Activated T-helper 9 cell treated with anti-CD3 and anti-CD28 coated beads, Interleukin-2, amount 50 U/mL, for 16 hours (primary cell): ENCODE results near the gene MRPS12.
A peak's percentile ranks its signal among the peaks of the same experiment; 100 is the strongest.
"Not testable (repeated sequence)": the region's sequence is repeated elsewhere in the genome, so short reads cannot be mapped to it uniquely, and the experiment has no call there.

ENCODE experiments used
- DNase-seq: peaks from one replicate; pipeline ENCODE4 v3.0.0-alpha.2; 2020; ENCODE audit warnings: low read depth

Gene MRPS12

DNA sequence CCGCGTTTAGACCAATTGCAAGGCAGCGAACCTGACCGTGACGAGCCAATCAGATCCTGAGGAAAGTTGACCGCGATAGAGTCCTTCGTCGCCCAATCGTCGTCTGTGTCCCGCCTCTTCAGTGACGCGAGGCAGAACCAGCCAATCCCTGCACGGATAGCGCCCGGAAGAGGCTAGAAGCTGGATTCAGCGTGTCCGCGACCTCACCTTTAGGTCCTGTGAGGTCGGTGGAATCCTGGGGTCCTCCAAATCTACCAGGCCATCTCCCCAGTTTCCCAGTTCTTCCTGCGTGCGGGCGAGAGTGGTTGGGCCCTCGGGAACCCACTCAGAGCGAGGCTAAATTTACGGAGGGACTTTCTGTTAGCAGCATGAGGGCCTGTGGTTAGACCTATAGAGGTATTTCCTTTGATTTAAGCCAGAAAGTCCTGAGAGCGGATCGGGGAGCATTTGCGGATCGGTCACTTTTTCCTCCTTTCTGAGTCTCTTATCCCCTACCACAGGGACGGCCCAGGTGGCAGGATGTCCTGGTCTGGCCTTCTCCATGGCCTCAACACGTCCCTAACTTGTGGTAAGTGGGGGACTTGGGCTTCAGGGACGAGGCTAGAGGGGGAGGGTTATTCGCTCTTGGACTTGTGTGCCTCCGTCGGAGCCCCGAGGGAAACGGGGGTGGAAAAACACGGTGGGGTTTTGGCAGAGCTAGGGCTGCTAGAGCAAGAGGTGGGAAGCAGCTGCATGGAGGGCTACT lies at the start of gene MRPS12:
MRPS12 (plus strand) TSS at position 169 of the 745 bp plus-strand sequence; CDS start at position 520, 351 bp downstream.
- peak; percentile 95 for DNase-seq

DNA sequence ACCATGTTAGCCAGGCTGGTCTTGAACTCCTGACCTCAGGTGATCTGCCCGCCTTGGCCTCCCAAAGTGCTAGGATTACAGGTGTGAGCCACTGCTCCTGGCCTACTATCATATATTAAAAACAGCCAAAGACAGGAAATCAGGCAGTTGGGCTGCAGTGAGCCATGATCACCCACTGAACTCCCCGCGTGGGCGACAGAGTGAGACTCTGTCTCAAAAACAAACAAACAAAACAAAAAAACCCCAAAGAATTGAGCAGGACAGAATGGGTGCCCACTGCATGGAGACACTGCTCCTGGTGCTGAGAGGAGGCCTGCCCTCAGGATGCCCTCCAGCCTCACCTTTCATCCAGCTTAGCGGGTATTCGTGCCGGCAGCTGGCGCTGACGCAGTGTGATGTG lies 47.5 kb upstream of the MRPS12 start:
- DNase-seq: no peak

DNA sequence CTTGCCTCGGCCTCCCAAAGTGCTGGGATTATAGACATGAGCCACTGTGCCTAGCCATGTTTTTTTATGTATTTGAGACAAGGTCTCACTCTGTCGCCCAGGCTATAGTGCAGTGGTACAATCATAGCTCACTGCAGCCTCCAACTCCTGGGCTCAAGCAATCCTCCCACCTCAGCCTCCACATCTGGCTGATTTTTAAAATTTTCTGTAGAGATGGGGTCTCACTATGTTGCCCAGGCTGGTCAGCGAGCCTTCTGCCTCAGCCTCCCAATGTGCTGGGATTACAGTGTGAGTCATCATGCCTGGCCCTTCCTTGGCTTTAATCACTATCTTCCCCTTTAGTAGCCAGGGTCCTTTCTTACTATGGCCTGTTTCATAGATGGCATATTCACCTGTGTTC lies 46.1 kb upstream of the MRPS12 start:
- DNase-seq: not testable (repeated sequence)

DNA sequence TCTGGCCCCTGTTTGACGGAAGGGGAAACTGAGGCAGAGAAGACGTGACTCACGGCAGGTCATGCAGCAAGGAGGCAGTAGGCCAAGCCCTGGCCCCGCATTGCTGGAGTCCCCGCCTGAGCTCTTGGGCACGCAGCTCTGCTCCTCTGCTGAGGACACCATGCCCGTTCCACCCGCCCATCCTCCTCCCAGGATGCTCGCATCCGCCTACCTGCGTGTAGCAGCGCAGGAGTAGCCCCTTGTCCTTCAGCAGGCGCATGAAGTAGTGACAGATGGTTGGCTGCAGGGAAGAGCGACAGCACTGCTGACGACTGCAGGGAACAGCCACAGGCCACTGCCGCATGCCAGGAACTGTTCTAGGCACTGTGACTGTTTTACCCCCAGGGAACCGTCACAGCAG lies 41.9 kb upstream of the MRPS12 start:
- no peak for DNase-seq

DNA sequence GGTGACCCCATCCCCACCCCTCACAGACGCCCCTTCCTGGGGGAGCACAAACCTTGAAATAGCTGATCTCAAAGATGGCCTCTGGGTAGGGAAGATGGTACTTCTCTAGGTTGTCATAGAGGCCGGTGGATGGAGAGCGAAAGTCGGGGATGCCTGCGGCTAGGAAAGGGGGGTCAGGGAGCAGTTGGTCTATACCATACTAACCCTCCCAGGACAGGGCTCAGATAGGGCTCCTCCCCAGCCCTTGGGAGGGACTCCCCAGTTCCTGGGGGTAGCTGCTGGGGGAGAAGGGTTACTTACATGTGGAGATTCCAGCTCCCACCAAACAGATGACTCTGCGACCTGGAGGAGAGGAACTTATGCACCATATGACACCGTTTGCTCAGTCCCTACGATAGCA lies 40.9 kb upstream of the MRPS12 start:
- no peak for DNase-seq

DNA sequence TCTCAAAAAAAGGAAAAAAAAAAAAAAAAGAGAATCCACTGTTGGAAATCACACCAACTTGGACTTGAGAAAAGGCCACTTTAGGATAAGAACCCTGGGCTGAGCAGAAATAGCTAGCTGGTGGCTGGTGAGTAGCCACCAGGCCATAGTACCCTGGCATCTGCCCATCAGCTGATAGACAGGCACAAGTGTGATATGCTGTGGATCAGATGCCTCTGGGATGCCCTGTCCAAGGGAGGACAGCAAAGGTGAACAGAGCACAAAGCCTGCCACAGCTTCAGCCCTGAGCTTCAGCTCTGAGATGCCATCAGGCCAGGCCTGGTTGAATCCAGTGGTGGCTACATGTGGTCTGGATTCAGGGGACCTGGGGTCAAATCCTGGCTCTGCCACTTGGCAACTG lies 40.1 kb upstream of the MRPS12 start:
- no peak for DNase-seq

DNA sequence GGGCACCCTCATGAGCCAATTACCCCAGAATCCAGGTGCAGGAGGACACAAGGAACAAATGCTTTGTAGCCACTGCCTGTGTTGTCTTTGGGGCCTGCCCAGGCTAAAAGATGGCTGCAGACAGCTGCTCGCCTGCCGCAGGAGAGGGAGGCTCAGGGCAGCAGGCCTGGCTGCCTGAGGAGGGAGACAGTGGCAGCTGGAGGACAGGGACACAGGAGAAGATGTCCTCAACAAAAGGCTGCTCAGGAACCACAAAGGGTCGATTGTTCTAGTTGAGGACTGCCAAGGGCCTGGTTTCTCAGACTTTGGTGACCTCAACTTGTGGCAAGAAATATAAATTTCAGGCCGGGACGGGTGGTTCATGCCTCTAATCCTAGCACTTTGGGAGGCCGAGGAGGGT lies 39.0 kb upstream of the MRPS12 start:
- no peak for DNase-seq

DNA sequence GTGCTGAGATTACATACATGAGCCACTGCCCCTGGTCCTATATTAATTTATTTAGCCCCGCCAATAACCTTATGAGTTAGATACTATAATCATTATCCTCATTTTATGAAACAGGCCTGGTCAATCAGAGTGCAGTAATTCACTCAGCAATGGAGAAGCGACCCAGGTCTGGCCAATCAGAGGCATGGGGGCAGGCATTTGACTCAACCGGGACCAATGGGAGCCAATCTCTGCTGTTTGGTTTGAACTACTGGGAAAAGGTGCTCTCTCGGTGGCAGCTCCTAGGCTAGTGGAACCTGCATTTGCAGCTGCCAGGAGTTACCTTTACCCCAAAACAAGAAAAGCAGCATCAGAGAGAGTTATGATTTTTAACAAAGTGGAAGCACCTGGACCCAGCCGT lies 37.9 kb upstream of the MRPS12 start:
- DNase-seq: no peak

DNA sequence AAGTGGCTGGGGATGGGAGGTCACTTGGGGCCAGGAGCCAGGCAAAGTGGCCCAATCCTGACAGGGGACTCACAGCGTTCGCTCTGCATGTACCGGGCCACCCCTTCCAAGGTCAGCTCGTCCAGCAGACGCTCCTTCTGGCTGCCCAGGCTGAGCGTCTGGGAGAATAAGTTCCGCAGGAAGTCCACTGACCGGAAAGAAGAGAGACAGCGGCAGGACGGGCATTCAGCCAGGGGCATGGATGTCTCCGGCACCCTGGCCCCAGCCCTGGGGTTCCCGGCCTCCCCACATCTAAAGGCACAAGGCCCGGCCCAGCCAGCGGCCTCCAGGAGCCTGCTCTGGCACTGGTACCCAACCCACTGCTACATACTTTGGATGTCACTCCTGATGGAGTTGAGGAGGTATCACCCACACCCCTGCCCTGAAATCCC lies 37.4 kb upstream of the MRPS12 start:
- DNase-seq: no peak

DNA sequence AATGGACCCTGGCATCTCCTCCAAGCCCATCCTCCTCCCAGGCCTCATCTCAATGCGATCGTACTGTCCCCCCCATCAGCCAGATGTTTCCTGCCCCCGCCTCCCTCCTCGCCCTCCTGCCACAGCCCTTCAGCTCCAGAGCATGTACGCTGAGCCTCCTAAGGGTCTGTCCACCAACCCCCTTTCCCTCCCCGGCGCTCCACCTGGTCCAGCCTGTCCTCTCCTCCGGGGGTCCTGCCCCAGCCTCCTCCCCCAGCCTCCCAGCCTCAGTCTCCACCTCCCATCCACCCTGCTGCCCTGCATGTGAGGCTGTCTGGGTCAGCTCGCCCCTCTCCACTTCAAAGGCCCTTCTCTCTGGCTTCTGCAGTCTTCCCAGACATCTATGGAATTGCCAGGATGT lies 35.8 kb upstream of the MRPS12 start:
- no peak for DNase-seq

DNA sequence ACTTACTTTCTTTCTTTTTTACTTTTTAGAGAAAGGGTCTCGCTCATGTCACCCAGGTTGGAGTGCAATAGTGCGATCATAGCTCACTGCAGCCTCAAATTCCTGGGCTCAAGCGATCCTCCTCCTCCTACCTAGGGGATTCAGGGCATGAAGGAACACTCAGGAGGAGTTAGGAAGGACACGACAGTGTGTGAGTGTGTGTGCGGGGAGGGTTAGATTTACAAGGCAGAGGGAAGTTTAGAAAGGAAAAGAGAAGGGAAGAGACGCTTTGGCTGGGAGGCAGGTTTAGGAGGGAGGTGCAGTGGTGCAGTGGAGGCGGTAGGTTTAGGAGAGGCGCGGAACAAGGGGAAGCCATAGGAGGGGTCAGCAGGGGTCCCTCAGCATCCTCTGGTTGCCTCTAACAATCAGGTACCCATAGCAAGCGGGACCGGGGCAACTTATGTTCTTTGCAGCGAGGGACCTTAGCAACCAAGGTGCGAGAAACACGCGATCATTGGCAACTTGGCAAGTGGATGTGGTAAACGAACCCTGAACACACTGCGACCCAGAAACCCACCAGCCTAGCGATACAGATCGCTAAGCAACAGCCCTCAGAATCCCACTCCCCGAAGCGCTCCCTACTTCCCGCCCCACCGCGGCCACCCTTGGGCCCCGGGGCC lies 31.8 kb upstream of the MRPS12 start:
- DNase-seq: no peak

DNA sequence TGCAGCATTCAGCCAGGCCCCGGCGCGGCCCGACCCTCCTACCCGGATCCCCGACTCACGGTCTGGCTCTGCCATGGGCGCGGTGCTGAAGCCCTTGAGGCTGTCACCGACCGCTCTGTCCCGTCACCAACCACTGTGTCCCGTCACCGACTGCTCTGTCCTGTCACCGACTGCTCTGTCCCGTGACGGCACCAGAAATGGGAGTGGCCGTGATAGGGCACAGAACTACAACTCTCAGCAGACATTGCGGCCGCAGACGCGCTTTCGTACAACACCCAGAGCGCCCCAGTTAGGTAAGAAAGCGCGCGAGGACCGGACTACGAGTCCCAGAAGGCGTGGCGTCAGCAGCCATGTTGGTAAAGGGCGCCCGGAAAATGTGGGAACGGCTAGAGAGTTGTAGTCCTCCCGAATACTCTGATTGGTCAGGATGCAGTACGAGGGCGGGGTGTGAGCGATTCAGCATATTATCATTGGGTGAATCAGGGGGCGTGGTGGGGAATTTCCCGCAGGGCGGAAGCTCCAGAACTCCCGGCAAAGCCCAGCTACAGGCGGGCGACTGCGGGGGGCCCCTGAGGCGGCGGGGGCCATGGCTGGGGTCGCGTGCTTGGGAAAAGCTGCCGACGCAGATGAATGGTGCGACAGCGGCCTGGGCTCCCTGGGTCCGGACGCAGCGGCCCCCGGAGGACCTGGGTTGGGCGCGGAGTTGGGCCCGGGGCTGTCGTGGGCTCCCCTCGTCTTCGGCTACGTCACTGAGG lies 31.1 kb upstream of the MRPS12 start, which contains the start of the genes NFKBIB and SIRT2:
NFKBIB (plus strand) TSS at position 523 of the 755 bp plus-strand sequence; CDS start at position 587, 64 bp downstream.
SIRT2 (minus strand) TSS at position 172 of the 755 bp plus-strand sequence; CDS start at position 75, 97 bp downstream.
- DNase-seq: peak; percentile 98

DNA sequence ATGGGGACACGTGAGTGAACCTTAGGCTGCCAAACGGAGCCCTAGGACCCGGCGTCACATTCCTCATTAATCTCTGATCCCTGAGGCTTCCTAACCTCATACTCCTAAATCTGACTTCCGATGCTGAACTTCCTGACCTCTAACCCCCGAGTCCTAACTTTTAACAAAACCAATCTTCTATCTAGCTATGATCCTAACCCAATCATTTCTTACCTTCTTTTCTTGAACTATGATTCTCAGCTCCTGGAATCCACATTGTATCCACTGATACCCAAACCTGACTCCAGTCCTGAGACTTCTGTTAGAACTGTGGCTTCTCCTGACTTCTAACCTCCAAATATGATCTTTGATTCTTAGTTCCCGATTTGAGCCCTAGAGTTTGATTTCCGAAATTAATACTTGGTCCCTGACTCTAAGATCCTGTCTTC lies 30.5 kb upstream of the MRPS12 start:
- DNase-seq: no peak

DNA sequence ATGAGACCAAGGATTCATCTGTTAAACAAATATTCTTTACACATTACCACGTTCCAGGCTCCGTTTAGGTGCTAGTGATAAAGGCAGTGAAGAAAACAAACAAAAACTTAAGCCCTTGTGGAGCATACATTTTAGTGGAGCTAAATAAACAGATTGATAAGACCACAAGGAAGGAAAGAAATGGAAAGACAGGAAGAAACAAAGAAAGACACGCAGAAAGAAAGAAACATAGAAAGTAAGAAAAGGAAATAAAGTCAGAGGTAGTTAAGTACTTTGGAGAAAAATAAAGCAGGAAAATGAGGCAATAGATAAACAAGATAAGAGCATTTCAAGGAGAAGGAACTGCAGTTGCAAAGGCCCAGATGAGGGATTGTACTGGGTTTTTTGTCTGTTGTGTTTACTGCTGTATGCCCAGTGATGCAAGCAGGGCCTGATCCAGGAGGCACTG lies 30.0 kb upstream of the MRPS12 start:
- DNase-seq: no peak

DNA sequence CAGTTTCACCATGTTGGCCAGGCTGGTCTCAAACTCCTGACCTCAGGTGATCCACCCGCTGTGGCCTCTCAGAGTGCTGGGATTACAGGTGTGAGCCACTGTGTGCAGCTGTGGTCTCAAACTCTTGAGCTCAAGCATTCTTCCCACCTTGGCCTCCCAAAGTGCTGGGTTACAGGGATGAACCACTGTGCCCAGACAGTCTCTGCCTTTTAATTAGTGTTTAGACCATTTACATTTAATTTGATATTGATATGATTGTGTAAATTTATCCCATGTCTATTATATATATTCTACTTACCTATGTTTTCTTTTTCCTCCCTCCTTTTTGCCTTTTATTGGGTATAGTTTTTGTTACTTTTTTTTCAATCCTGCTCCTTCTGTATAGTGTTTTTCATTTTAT lies 29.1 kb upstream of the MRPS12 start:
- no peak for DNase-seq

DNA sequence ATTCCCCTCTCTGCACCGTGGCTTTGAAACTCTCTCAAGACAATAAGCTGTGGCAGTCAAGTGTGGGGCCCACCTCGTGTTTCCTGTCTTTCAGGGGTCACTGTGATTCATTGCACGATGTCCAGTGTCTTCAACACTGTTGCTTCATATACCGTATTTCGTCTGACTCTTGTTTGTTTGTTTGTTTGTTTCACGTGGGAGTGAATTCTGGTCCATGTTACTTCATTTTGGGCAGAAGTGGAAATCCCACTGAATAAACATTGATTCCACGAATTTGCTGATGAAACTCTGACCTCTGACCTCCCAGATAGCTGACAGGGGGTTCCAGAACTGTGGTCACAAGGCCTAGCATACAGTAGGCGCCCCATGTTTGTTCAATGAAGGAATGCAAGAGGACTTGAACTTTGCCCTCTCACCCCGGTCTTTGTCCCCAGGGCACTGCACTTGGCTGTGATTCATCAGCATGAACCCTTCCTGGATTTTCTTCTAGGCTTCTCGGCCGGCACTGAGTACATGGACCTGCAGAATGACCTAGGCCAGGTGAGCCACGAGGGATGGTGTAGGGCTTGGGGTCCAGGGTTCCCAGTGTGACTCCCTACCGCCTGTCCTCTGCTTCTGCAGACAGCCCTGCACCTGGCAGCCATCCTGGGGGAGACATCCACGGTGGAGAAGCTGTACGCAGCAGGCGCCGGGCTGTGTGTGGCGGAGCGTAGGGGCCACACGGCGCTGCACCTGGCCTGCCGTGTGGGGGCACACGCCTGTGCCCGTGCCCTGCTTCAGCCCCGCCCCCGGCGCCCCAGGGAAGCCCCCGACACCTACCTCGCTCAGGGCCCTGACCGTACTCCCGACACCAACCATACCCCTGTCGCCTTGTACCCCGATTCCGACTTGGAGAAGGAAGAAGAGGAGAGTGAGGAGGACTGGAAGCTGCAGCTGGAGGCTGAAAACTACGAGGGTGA lies 25.9 kb upstream of the MRPS12 start:
- no peak for DNase-seq

DNA sequence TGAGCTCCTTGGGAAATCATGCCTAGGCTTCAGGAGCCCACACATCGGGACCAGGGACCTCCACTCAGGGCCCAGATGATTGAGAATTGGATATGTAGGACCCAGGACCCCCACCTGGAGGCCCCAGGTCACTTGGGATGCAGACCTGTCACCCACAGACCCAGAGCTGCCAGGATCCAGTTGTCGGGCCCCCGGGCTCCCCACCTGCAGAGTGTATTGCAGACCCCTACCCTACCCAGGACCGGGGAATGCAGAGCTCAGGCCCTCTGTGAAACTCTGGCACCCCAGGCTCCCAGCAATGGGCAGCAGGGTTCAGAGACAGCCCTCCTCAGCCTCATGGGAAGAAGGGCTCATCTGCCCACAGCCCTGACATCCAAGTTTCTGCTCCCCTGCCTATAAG lies 25.1 kb upstream of the MRPS12 start:
- no peak for DNase-seq

DNA sequence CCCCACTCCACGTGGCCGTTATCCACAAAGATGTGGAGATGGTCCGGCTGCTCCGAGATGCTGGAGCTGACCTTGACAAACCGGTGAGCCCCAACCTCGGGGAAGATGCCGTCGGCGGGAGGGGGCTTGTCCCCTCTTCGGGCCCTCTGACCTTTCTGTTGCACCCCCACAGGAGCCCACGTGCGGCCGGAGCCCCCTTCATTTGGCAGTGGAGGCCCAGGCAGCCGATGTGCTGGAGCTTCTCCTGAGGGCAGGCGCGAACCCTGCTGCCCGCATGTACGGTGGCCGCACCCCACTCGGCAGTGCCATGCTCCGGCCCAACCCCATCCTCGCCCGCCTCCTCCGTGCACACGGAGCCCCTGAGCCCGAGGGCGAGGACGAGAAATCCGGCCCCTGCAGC lies 23.5 kb upstream of the MRPS12 start:
- no peak for DNase-seq

DNA sequence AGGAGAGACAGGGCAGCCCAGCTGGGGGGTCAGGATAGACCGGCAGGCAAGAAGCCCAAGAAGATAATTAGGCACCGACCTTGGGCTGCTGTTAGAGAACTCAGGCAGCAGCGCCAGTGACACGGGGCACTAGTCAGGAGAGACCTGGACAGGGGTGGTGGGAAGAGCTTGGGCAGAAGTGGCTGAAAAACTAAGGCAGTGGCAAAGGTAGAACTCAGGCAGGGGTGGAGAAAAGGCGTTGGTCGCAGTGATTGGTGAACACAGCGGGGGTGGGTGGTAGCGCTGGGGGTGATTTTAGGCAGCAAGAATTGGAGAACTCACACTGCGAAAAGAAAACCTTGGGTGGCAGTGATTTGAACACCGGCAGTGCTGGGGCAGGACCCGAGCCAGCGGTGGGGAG lies 23.1 kb upstream of the MRPS12 start:
- DNase-seq: no peak

DNA sequence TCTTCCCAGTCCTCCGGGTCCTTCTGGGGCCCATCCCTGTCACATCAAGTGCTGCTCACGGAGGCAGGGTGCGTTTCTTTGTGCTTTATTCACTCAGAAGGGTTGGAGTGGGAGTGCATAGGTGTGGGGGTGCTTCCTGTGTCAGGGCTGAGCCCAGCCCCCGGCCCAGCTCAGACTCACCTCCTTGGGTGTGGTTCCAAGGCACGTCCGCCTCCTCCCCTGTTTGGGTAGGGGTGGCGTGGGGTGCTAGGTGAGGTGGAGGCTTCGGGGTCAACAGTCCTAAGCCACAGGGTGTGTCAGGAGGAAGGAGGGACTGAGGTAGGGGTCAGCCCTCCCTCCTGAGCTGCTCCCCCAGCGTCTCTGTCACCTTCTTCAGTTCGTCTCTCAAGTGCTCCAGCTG lies 21.8 kb upstream of the MRPS12 start:
- DNase-seq: no peak

DNA sequence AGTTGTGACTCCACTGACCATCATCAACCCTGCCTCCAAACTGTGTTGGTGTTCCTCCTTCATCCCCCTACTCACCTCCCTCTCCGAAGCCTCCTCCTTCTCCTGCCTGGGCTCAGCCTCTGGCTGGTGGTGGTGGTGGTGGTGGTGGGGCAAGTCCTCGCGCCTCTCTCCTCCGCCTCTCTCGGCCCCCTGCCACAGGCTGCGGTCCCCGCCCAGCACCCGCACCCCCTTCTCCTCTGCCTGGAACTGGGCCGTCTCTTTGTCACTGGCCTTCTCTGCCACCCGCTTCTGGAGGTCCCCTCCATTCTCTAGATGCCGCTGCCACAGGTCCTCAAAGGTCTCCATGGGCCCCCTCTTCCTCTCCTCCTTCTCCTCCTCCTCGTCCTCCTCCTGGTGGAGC lies 20.3 kb upstream of the MRPS12 start:
- DNase-seq: no peak
